A549 (cell line): Measurements from ENCODE around the gene ATN1.

Experiments used
- EHMT2 ChIP-seq: fragments of 200-600 bp; sonication (generic); IDR thresholded peaks from 2 replicates; pipeline ENCODE4 v1.6.1; 2016; ENCODE audit warnings: antibody characterized with exemption, low read depth, mild to moderate bottlenecking, moderate library complexity
- JUN ChIP-seq, 2 experiments: fragments of >200 bp; sonication (Bioruptor Twin); formaldehyde crosslinking; IDR thresholded peaks; 2 replicates in 1 of 2; 3 replicates in 1 of 2; pipeline ENCODE4 v1.6.1; 2016 to 2017
- RAD21 ChIP-seq, 2 experiments: fragments of >200 bp in 1 of 2; sonication (Bioruptor Twin) in 1 of 2; formaldehyde crosslinking in 1 of 2; IDR thresholded peaks in 1 of 2; conservative IDR thresholded peaks in 1 of 2; 2 replicates in 1 of 2; 3 replicates in 1 of 2; pipeline ENCODE4 v1.6.1; 2012 to 2018; ENCODE audit warnings: inconsistent platforms in 1 of 2
- SREBF2 ChIP-seq: fragments of 450-650 bp; IDR thresholded peaks from 2 replicates; pipeline ENCODE4 v1.6.1; 2014; ENCODE audit warnings: mild to moderate bottlenecking, moderate library complexity
- TF ChIP-seq, protein P1 (sequence below): fragments of >200 bp; sonication (Bioruptor Twin); formaldehyde crosslinking; IDR thresholded peaks from 3 replicates; pipeline ENCODE4 v1.5.1; 2016

DNA sequence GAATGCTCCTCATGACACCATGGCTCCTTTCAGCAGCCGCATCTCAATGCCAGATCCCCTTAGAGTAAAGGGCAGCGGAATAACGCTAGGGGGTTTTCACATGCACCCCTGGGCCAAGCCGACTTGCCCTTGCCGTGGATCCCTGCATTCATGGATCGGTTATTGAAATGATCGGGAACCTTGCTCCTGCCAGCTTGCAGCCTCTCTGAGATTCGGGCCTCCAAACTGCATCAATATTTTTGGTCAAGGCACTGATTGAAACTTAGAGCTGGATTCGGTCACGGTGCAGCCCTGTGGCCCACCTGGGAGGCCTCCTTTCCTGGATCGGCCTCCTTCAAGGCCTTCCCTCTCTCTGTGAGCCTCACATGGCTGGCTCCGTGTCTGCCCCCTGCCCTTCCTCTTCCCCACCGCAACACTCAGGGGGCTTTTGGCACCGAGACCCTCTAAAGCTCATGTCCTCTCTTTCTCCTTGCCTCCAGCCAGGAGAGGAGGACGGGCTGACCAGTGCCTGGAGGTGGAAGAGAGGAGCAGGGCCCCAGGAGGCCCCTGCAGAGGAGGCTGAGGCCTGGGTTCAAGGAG, 25.2 kb downstream of the ATN1 start:
- TF ChIP-seq, protein P1, sequence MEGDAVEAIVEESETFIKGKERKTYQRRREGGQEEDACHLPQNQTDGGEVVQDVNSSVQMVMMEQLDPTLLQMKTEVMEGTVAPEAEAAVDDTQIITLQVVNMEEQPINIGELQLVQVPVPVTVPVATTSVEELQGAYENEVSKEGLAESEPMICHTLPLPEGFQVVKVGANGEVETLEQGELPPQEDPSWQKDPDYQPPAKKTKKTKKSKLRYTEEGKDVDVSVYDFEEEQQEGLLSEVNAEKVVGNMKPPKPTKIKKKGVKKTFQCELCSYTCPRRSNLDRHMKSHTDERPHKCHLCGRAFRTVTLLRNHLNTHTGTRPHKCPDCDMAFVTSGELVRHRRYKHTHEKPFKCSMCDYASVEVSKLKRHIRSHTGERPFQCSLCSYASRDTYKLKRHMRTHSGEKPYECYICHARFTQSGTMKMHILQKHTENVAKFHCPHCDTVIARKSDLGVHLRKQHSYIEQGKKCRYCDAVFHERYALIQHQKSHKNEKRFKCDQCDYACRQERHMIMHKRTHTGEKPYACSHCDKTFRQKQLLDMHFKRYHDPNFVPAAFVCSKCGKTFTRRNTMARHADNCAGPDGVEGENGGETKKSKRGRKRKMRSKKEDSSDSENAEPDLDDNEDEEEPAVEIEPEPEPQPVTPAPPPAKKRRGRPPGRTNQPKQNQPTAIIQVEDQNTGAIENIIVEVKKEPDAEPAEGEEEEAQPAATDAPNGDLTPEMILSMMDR, result no peak
- TF ChIP-seq EHMT2 (no peak), RAD21 (conservative IDR thresholded peaks at IDR 0.05 in 1 of 2, IDR thresholded peaks at IDR 0.05 in 1 of 2) (no peak), JUN (IDR thresholded peaks at IDR 0.05) (no peak), SREBF2 (no peak)
